Esophagus muscularis mucosa (tissue), 4 donors: ENCODE data around the gene MAPK4. TPM values are rescaled to one million over a fixed set of nuclear protein-coding genes. Genes with fewer than 3 reads are reported as not detected.

ENCODE experiments used
- DNase-seq: peaks from one replicate; pipeline ENCODE4 v3.0.0-alpha.2; 2017; ENCODE audit errors: extremely low spot score
- H3K27ac ChIP-seq, 4 donors: fragments of 200-600 bp; sonication (generic); replicated peaks in 1 of 4; 1 replicate in 3 of 4; 2 replicates in 1 of 4; pipeline ENCODE4 v1.5.1; 2016 to 2019; ENCODE audit warnings: mild to moderate bottlenecking in 1 of 4
- H3K27me3 ChIP-seq, 4 donors: fragments of 200-600 bp; sonication (generic); one replicate each; pipeline versions ENCODE4 v1.5.1 to v1.6.0; 2016 to 2019
- H3K36me3 ChIP-seq, 4 donors: fragments of 200-600 bp; sonication (generic); one replicate each; pipeline ENCODE4 v1.5.1; 2016 to 2019
- H3K4me1 ChIP-seq, 4 donors: fragments of 200-600 bp; sonication (generic); one replicate each; pipeline ENCODE4 v1.5.1; 2016 to 2019
- H3K4me3 ChIP-seq, 4 donors: fragments of 200-600 bp; sonication (generic); 1 replicate in 2 of 4; 2 replicates in 2 of 4; pipeline ENCODE4 v1.5.1; 2016 to 2019; ENCODE audit warnings: mild to moderate bottlenecking in 4 of 4, moderate library complexity in 1 of 4
- H3K9me3 ChIP-seq, 4 donors: fragments of 200-600 bp; sonication (generic); 1 replicate in 3 of 4; 2 replicates in 1 of 4; pipeline ENCODE4 v1.5.1; 2016 to 2019
- EP300 ChIP-seq: sonication (generic); formaldehyde crosslinking; IDR thresholded peaks from one replicate; pipeline ENCODE4 v1.6.1; 2017; ENCODE audit warnings: antibody characterized with exemption
- POLR2A ChIP-seq: fragments of 450-650 bp; IDR thresholded peaks from one replicate; pipeline ENCODE4 v1.6.1; 2017; ENCODE audit warnings: antibody characterized with exemption, moderate library complexity, mild to moderate bottlenecking, low read depth
- POLR2AphosphoS5 ChIP-seq, 2 donors: sonication (generic); formaldehyde crosslinking; IDR thresholded peaks; one replicate each; pipeline ENCODE4 v1.6.1; 2017; ENCODE audit warnings: antibody characterized with exemption in 2 of 2
- WGBS: methylation state at CpG from one replicate; pipeline ENCODE4 v1.1.5; 2018; 5-methylcytosine and 5-hydroxymethylcytosine counted together
- intact Hi-C: fragments of 100-400 bp; cut with DNase I; formaldehyde crosslinking; loops from one replicate; pipeline ENCODE4 v1.15.1; 2023
- total RNA-seq, 4 donors: library from RNA; depleted of rRNA; stranded (reverse); fragments of >200 nt; gene quantifications; one replicate each; pipeline versions ENCODE4 v1.1.0 to v1.2.1, GENCODE V29; 2016
- TF ChIP-seq, protein P1 (sequence below), 3 experiments: fragments of 200-600 bp in 2 of 3; fragments of 450-650 bp in 1 of 3; sonication (generic) in 2 of 3; IDR thresholded peaks; one replicate each; pipeline ENCODE4 v1.5.1; 2017 to 2019; ENCODE audit warnings: antibody characterized with exemption in 3 of 3, mild to moderate bottlenecking in 2 of 3, moderate library complexity in 1 of 3

Gene MAPK4
- total RNA-seq, 4 donors from 2014 or later: 6.2 to 14.5 (median 9.6) TPM

DNA sequence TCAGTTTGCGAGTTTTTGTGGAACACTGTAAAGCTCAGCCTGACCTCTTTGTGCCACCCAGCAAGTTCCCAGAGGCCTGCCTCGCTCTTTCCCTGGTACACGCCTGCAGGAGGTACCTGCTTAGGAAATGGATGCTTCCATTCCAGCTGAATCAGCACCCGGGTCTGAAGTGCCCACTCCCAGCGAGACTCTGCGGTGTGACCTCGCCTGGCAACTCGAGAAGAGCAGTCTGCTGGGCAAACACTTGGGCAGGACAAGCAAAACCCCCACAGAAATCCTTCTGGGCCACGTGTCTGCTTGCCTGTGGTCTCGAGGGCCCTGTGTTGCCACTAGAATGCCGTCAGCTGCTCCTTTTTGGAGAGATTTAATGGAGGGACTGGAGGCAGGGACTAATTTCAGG is 127.6 kb downstream of the MAPK4 start:
- intact Hi-C loops: no loop called here
- H3K4me1 ChIP-seq: no peaks in the 10 kb centered on the region
- WGBS: 85% methylated on average over 5 of the region's 11 CpGs
- no peak for DNase-seq
- H3K27ac ChIP-seq: no peak overlapping the region
- H3K9me3 ChIP-seq: no peaks in the 10 kb centered on the region
- no peaks in the 10 kb centered on the region for H3K36me3 ChIP-seq
- no peaks in the 10 kb centered on the region for H3K27me3 ChIP-seq
- no peak for TF ChIP-seq POLR2AphosphoS5 (IDR thresholded peaks at IDR 0.05)
- TF ChIP-seq, protein P1, sequence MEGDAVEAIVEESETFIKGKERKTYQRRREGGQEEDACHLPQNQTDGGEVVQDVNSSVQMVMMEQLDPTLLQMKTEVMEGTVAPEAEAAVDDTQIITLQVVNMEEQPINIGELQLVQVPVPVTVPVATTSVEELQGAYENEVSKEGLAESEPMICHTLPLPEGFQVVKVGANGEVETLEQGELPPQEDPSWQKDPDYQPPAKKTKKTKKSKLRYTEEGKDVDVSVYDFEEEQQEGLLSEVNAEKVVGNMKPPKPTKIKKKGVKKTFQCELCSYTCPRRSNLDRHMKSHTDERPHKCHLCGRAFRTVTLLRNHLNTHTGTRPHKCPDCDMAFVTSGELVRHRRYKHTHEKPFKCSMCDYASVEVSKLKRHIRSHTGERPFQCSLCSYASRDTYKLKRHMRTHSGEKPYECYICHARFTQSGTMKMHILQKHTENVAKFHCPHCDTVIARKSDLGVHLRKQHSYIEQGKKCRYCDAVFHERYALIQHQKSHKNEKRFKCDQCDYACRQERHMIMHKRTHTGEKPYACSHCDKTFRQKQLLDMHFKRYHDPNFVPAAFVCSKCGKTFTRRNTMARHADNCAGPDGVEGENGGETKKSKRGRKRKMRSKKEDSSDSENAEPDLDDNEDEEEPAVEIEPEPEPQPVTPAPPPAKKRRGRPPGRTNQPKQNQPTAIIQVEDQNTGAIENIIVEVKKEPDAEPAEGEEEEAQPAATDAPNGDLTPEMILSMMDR (IDR thresholded peaks at IDR 0.05): no peak
- TF ChIP-seq POLR2A: no peak
- no peak for TF ChIP-seq EP300
- no peak overlapping the region for H3K4me3 ChIP-seq

DNA sequence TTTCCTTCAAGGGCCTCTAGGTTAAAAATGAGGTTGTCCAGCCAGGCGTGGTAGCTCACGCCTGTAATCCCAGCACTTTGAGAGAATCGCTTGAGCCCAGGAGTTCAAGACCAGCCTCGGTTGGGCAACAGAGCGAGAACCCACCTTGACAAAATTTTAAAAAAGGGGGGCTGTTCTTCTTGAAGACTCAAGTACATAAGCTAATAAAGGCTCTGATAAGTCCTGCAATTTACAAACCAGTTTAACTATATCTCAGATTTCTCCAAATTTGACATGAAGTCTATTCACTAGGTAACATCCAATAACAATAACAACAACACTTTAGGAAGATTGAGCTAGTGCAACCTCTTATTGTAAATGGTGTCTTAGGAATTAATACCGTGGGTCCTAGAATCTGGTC is 129.7 kb downstream of the MAPK4 start:
- TF ChIP-seq POLR2A: no peak
- no peak for TF ChIP-seq EP300
- no peak for TF ChIP-seq POLR2AphosphoS5 (IDR thresholded peaks at IDR 0.05)
- TF ChIP-seq, protein P1 (IDR thresholded peaks at IDR 0.05): no peak
- Histone ChIP-seq H3K4me3 (no peak overlapping the region), H3K9me3 (no peaks in the 10 kb centered on the region), H3K27ac (no peak overlapping the region), H3K27me3 (no peaks in the 10 kb centered on the region), H3K4me1 (no peaks in the 10 kb centered on the region), H3K36me3 (no peaks in the 10 kb centered on the region)
- WGBS: 84% methylated on average over 6 of the region's 6 CpGs
- intact Hi-C loops: no loop called here
- DNase-seq: no peak

DNA sequence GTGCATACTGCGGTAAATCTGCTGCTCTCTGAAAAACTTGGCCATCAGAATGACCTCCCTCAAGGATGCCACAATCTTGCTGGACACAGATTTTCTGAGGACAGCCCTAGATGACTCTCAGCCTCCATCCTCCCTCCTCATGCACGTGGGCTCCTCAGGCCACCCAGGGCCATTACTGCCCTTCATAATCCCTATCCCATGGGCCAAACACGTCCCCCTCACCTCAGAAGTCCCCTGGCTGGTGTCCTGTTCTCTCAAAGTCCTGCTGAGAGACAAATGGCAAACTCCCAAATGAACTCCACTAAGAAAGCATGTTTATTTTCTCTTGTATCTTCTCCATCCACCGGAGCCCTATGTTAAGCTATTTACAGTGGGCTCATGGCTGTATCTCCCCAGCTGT is 134.3 kb downstream of the MAPK4 start:
- intact Hi-C loops: no loop called here
- 73% methylated on average over 4 of the region's 4 CpGs for WGBS

DNA sequence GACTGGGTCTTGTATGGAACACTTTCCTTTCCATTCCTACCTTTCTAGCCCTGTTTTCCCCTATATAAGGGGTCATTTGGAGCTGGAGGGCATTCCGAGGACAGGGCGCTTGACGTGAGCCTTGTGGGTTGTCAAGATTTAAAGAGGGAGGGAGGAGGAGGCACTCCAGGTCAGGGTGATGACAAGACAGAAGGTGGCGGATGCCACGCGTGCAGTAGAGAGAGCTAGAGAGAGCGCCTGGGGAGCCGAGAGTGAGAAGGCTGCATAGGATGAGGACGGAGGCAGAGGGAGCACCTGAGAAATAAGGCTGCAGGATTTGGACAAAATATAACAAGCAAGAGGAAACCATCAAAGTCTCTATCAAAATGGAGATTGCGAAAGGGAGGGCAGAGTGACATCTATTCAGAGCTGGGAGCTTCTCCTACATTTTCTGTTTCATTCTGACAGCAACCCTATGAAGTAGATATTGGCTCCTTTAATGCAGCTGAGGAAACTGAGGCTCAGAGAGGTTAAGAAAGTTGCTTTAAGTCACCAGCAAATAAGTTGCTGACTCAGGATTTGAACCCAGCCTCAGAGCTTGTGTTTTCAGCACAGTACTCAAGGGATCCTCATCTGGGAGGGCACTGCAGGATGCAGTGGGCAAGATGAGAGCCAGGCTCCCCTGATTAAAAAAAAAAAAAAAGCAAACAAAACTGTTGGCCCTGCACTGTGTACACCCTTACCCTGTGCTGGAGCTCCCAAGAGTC is 135.7 kb downstream of the MAPK4 start:
- H3K36me3 ChIP-seq: no peaks in the 10 kb centered on the region
- H3K27ac ChIP-seq: no peak overlapping the region
- H3K27me3 ChIP-seq: no peaks in the 10 kb centered on the region
- TF ChIP-seq, protein P1 (IDR thresholded peaks at IDR 0.05): no peak
- TF ChIP-seq POLR2AphosphoS5 (IDR thresholded peaks at IDR 0.05): no peak
- no peaks in the 10 kb centered on the region for H3K9me3 ChIP-seq
- H3K4me3 ChIP-seq: no peak overlapping the region
- H3K4me1 ChIP-seq: no peaks in the 10 kb centered on the region
- no peak for DNase-seq
- intact Hi-C loops: no loop called here
- WGBS: 78% methylated on average over 10 of the region's 10 CpGs

More for the DNA sequence above, 134.3 kb downstream of the MAPK4 start:
- H3K4me3 ChIP-seq: no peak overlapping the region
- no peak for TF ChIP-seq EP300
- TF ChIP-seq, protein P1 (IDR thresholded peaks at IDR 0.05): no peak
- TF ChIP-seq POLR2A: no peak
- TF ChIP-seq POLR2AphosphoS5 (IDR thresholded peaks at IDR 0.05): no peak
- H3K36me3 ChIP-seq: no peaks in the 10 kb centered on the region
- H3K27me3 ChIP-seq: no peaks in the 10 kb centered on the region
- no peaks in the 10 kb centered on the region for H3K9me3 ChIP-seq
- H3K27ac ChIP-seq: no peak overlapping the region
- no peaks in the 10 kb centered on the region for H3K4me1 ChIP-seq
- DNase-seq: no peak

DNA sequence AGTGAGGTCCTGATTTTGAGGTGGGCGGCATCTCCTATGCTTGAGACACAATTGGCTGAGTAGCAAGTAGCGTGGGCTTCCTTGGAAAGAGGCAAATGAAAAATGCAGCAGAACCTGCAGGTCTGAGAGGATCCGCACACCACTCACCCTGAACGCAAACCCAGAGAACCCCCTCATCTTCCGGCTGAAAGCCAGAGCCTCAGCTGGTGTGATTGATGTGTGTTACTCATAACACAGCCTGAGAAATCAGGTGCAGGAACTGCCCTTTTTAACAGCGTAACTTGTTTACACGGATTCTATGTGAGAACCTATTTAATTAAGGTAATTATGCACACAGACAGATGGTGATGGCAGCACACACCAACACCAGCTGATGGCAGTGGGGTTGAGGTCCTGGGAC is 136.5 kb downstream of the MAPK4 start:
- no peak for TF ChIP-seq POLR2A
- TF ChIP-seq EP300: no peak
- TF ChIP-seq, protein P1 (IDR thresholded peaks at IDR 0.05): no peak
- TF ChIP-seq POLR2AphosphoS5 (IDR thresholded peaks at IDR 0.05): no peak
- no peak overlapping the region for H3K4me3 ChIP-seq
- no peaks in the 10 kb centered on the region for H3K36me3 ChIP-seq
- H3K9me3 ChIP-seq: no peaks in the 10 kb centered on the region
- WGBS: 70% methylated on average over 7 of the region's 7 CpGs
- H3K27ac ChIP-seq: no peak overlapping the region
- H3K4me1 ChIP-seq: no peaks in the 10 kb centered on the region
- no peaks in the 10 kb centered on the region for H3K27me3 ChIP-seq
- no peak for DNase-seq
- intact Hi-C loops: no loop called here
